ENCODE data around the gene KIRREL3.

The KIRREL3 gene

DNA sequence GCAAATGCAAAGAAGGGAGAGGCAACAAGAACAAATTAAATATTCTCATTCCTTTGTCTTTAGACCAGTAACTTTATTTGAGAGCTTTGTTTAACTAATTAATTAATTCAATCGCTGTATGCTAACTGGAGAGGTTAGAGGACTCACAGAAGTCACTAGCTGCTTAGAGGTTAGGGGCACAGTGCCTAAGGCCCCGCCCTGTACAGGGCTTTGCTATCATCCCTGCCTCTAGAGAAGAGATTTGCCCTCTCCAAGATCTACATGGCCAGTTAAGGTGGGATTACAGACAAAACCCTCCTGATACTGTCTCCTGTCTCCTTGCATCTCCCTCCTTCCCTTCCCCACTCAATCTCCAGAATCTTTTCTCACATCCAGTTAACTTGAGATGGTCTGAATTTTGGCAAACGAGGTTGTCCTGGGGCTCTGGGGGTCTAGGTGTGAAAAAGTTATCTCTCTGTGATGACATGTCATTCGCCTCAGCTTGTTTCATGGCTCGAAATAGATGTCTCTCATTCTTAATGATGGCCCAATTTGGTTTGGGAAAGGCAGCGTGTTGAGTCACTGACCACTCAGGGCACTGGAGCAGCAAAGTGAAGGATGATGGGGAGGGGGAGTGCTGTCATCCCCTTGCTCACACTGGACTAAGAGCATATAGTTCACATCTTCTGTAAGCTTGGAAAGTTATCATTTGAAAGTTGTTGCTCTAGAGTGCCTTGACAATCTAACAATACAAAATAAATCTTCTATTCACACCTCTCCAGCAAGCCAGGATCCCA, 190.9 kb downstream of the KIRREL3 start:
- H3K36me3 Mint-ChIP-seq (ENCODE audit: low read depth) = no peaks in the 10 kb centered on the region

DNA sequence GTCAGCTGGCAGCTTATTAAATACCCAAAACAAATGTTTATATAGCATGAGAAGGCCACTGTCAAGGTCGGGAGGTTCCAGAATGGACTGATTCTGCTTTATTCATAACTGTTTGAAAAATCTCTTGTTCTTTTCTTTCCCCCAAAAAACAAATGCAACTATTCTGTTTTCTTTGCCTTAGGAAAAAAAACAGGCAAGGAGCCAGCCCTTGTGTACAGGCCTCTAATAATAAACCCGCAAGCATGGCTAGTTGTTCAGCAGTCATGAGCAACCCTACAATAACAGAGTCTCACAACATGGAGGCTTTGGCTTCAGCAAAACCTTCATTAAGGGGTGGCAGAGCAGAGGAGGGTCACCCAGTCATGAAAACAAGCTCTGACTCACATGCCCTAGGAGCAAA, 191.7 kb downstream of the KIRREL3 start:
- Mint-ChIP-seq H3K36me3 (ENCODE audit: low read depth) (no peaks in the 10 kb centered on the region), H3K27ac (no peak overlapping the region), H3K9me3 (no peaks in the 10 kb centered on the region), H3K4me3 (no peak overlapping the region), H3K27me3 (peaks cover 5% of the 10 kb centered on the region), H3K4me1 (ENCODE audit: low read depth) (no peaks in the 10 kb centered on the region)

More for the DNA sequence above, 190.9 kb downstream of the KIRREL3 start:
- Mint-ChIP-seq H3K4me3 (no peak overlapping the region), H3K27ac (no peak overlapping the region), H3K4me1 (ENCODE audit: low read depth) (no peaks in the 10 kb centered on the region), H3K9me3 (no peaks in the 10 kb centered on the region), H3K27me3 (peaks cover 5% of the 10 kb centered on the region)

DNA sequence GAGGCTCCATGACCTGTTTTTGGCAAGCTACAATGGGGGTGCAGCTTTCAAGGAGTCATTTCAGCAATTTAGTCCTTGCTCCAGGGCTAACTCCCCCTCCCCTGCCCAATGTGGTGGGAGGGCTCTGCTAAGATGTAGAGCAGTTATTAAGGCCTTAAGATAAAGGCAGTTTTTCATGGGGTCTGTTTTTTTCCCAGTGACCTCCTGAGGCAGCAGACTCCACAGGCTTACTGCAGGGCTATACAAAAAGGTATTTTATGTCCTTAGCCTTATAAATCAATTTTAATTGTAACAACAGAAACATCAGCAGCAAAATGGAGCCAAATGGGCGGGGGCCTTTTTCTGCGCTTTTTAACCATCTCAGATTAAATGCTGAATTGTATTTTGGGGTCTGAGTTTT, 192.3 kb downstream of the KIRREL3 start:
- Mint-ChIP-seq H3K27ac (no peak overlapping the region), H3K9me3 (no peaks in the 10 kb centered on the region), H3K36me3 (ENCODE audit: low read depth) (no peaks in the 10 kb centered on the region), H3K4me1 (ENCODE audit: low read depth) (no peaks in the 10 kb centered on the region), H3K4me3 (no peak overlapping the region), H3K27me3 (peaks cover under 1% of the 10 kb centered on the region)

DNA sequence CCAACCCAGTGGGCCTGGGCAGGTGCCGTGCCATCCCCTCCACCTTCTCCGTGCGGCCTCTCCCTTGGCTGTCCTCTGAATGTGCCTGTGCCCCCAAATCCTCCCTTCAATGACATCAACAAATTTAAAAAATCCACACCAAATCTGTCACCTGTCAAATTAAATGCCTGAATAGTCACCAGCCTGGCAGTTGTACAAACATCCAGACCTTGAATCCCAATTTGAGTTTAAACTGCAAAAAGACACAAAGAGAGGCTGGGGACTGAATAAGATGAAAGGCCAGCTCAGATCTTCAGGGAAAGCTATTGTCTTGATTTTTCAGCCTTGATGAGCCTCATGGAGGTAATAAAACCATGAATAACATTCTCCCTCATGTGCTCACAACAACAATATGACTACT, 194.7 kb downstream of the KIRREL3 start:
- Mint-ChIP-seq H3K27ac (no peak overlapping the region), H3K4me1 (ENCODE audit: low read depth) (no peaks in the 10 kb centered on the region), H3K9me3 (no peaks in the 10 kb centered on the region), H3K36me3 (ENCODE audit: low read depth) (no peaks in the 10 kb centered on the region), H3K4me3 (no peak overlapping the region), H3K27me3 (peaks cover 4% of the 10 kb centered on the region)

DNA sequence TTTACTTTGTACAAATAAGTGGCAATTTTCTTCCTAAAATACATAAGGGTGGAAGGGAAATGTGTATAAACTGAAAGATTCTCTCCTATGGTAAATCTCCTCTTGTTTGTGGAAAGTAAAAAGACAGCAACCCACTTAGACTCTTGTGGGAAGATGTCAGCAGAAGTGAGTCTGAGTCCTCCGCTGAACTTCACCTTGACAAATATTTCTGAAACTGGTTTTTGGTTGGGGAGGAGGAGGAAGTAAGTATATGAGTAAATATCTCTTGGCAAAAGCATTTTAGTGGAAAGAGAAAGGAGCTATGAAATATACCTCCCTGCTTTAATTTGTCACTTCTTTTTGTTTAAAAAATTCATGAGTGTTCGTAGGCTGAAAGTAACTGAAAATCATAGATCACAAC, 196.2 kb downstream of the KIRREL3 start:
- H3K9me3 Mint-ChIP-seq = no peaks in the 10 kb centered on the region
- no peaks in the 10 kb centered on the region for H3K36me3 Mint-ChIP-seq (ENCODE audit: low read depth)
- no peaks in the 10 kb centered on the region for H3K4me1 Mint-ChIP-seq (ENCODE audit: low read depth)

DNA sequence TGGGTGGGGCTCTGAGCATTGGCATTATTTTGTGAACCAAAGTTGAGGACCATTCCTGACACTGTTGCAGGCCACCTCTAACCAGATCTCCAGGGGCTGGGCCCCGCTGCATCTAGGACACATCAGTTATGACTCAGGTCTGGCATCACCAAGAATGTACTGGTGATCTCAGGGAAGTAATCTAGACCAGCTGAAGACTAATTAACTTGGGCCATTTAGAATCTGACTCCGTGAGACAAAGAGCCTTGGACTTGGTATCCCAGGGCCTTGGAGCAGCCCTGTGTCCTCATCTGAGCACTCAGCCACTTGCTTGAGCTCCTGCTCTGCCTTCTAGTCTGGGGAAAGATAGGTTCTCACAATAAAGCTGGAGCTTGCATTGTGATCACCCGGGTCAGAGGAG, 200.6 kb downstream of the KIRREL3 start:
- Mint-ChIP-seq H3K27ac (no peak overlapping the region), H3K4me1 (ENCODE audit: low read depth) (no peaks in the 10 kb centered on the region), H3K9me3 (peaks cover 7% of the 10 kb centered on the region), H3K4me3 (no peak overlapping the region), H3K36me3 (ENCODE audit: low read depth) (no peaks in the 10 kb centered on the region), H3K27me3 (peaks cover 4% of the 10 kb centered on the region)

More for the DNA sequence above, 196.2 kb downstream of the KIRREL3 start:
- Mint-ChIP-seq H3K27ac (no peak overlapping the region), H3K4me3 (no peak overlapping the region), H3K27me3 (peaks cover 4% of the 10 kb centered on the region)

DNA sequence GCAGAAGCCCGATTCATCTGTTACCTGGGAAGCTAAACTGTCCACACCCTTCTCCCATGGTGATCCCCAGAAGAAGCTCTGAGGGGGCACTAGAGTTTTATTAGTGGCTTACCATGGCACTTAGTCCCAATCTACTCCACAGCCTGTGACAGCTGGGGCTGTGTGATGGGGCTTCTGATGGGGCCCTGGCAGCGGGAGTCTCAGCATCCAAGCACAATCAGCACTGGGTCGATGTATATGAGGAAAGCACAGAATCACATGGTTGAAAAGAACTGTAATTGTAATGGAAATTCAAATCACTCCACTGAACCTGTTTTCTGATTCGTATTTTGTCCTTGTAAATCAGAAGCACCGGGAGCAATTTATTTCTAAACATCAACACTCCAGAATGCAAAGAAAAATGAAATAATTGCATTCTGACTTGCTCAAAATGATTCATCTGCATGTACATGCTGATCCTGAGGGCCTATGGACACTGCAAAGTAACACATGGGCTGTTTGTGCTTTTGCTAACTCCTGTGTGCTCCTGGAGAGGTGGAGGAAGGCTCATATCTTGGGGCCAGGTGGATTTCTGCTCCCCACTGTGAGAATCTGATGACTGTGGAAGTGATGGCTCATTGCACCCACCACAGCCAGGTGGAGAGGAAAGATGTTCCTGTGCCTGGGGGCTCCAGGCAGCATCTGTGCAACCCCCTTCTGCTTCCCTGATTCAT, 203.0 kb downstream of the KIRREL3 start:
- no peak overlapping the region for H3K27ac Mint-ChIP-seq
- no peaks in the 10 kb centered on the region for H3K36me3 Mint-ChIP-seq (ENCODE audit: low read depth)
- H3K27me3 Mint-ChIP-seq = no peaks in the 10 kb centered on the region
- H3K4me3 Mint-ChIP-seq = no peak overlapping the region
- no peaks in the 10 kb centered on the region for H3K4me1 Mint-ChIP-seq (ENCODE audit: low read depth)
- H3K9me3 Mint-ChIP-seq = peaks cover 7% of the 10 kb centered on the region

DNA sequence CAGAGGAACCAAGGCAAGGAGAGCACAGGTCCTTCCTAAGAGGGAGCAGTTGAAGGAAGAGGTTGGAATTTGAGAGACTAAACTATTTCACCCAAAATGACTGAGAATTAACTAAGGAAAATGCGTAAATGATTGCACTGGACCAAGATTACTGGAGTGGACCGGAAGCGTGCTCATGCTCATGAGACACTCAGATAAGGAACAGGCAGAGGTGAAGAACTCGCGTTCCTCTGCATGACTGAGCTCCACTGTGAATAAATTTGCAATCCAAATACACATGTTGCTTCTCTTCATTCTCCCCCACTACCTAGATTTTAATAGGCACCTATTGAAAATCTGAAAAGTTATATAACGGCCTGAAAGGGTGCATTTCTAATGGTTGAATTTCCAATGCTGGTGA, 207.0 kb downstream of the KIRREL3 start:
- H3K36me3 Mint-ChIP-seq (ENCODE audit: low read depth) = no peaks in the 10 kb centered on the region
- H3K27me3 Mint-ChIP-seq = no peaks in the 10 kb centered on the region
- no peak overlapping the region for H3K27ac Mint-ChIP-seq

DNA sequence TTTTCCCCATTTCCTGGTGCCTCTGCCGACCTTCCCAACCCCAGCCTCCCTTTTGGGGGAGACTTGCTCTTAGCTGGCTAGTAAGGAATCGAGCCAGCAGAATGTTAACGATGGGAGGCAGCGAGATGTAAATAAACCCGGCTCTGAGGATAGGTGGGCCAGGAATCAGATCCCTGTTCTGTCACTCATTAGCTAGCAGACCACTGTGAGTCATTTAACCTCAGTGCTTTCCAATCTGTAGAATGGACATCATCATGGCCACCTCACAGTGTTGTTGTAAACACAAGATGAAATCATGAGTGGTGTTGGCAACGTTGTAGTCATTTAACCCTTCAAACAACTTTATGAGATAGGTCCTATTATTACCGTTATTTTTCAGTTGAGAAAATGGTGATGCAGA, 208.6 kb downstream of the KIRREL3 start:
- H3K4me3 Mint-ChIP-seq = no peak overlapping the region
- no peaks in the 10 kb centered on the region for H3K27me3 Mint-ChIP-seq
- no peak overlapping the region for H3K27ac Mint-ChIP-seq
- H3K4me1 Mint-ChIP-seq (ENCODE audit: low read depth) = no peaks in the 10 kb centered on the region
- H3K9me3 Mint-ChIP-seq = peaks cover 3% of the 10 kb centered on the region
- no peaks in the 10 kb centered on the region for H3K36me3 Mint-ChIP-seq (ENCODE audit: low read depth)

More for the DNA sequence above, 207.0 kb downstream of the KIRREL3 start:
- Mint-ChIP-seq H3K4me1 (ENCODE audit: low read depth) (no peaks in the 10 kb centered on the region), H3K9me3 (peaks cover 3% of the 10 kb centered on the region), H3K4me3 (no peak overlapping the region)

DNA sequence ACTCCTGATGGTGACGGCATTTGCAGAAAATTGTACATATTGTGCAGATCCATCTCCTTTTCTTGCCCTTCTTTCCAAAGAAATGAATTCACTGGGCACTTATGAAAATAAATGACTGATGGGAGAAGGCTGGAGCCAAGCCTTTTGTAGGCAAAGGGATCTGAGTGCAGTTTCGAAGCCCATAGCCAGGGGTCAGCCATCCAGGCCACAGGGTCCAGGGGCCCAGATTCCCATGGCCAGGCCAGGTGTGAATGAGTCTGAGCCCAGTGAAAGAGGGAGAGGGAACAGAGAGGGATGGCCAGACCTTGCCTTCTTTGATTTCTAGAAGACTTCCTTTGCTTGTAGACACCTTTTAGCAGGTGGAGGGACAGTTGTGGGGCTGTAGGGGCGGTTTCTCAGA, 209.1 kb downstream of the KIRREL3 start:
- Mint-ChIP-seq H3K27ac (no peak overlapping the region), H3K36me3 (ENCODE audit: low read depth) (no peaks in the 10 kb centered on the region), H3K9me3 (peaks cover 3% of the 10 kb centered on the region), H3K4me3 (no peak overlapping the region), H3K4me1 (ENCODE audit: low read depth) (no peaks in the 10 kb centered on the region), H3K27me3 (no peaks in the 10 kb centered on the region)

DNA sequence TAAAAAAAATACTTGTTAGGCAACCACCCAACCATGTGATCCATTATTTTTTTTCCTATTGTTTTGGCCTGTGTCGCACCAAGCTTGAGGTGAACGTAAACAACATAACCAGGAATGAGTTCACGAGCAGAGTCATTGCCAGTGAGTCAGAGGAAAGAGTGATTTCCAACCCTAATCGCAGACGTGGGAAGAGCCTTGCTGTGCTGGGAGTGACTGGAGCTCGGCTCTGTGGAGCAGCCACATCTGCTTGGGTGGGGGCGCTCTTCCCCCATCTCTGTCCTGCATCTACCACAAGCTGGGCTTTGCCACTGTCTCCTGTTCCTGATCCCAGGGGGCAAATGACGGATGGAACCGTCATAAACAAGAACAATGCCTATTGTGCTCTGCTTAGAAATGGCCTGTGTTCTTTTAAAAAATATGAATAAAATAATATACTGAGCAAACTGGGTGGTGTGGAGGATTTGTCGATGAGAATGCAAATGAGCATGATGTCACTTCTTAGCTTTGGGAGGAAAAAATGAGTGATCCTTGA, 210.0 kb downstream of the KIRREL3 start:
- Mint-ChIP-seq H3K4me3 (no peak overlapping the region), H3K4me1 (ENCODE audit: low read depth) (no peaks in the 10 kb centered on the region), H3K27me3 (no peaks in the 10 kb centered on the region), H3K27ac (no peak overlapping the region), H3K36me3 (ENCODE audit: low read depth) (no peaks in the 10 kb centered on the region), H3K9me3 (peaks cover 3% of the 10 kb centered on the region)

DNA sequence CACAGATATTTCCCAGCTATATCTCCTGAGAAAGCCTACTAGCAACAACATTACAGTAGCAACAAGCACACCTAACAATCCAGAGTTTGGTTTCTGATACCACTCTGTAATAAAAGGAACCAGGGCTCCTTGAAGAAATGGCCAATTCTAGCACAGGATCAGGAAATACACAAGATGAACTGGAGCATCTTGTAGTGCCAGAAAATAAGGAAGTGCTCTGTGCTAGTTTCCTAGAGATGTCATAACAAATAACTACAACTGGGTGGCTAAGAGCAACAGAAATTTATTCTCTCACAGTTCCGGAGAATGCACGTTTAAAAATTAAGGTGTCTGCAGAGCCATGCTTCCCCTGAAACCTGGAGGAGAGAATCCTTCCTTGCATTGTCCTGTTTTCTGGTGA, 217.8 kb downstream of the KIRREL3 start:
- no peak overlapping the region for H3K4me3 Mint-ChIP-seq
- H3K36me3 Mint-ChIP-seq (ENCODE audit: low read depth) = no peaks in the 10 kb centered on the region
- peaks cover 10% of the 10 kb centered on the region for H3K27me3 Mint-ChIP-seq
- H3K27ac Mint-ChIP-seq = no peak overlapping the region
- no peaks in the 10 kb centered on the region for H3K9me3 Mint-ChIP-seq
- no peaks in the 10 kb centered on the region for H3K4me1 Mint-ChIP-seq (ENCODE audit: low read depth)

DNA sequence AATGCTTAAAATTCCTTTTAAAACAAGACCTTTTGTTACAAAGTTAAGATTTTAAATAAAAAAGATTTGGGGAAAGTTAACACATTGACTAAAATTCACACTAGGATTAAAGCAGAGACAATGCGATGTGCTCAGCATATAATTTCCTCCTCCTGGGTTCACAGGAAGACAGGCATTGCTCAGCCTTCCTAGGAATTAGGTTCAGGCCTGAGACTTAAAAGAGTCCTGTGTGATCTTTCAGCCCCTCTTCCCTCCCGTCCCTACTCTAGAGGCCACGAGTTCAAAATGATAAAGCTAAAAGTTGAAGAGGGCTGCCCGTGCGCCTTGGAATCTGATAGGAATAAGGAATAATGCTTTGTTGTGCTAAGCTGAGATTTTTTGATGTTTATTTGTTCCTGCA, 218.6 kb downstream of the KIRREL3 start:
- H3K9me3 Mint-ChIP-seq = no peaks in the 10 kb centered on the region
- H3K27me3 Mint-ChIP-seq = peaks cover 10% of the 10 kb centered on the region
- no peak overlapping the region for H3K27ac Mint-ChIP-seq
- no peaks in the 10 kb centered on the region for H3K36me3 Mint-ChIP-seq (ENCODE audit: low read depth)
- H3K4me3 Mint-ChIP-seq = no peak overlapping the region
- H3K4me1 Mint-ChIP-seq (ENCODE audit: low read depth) = no peaks in the 10 kb centered on the region

DNA sequence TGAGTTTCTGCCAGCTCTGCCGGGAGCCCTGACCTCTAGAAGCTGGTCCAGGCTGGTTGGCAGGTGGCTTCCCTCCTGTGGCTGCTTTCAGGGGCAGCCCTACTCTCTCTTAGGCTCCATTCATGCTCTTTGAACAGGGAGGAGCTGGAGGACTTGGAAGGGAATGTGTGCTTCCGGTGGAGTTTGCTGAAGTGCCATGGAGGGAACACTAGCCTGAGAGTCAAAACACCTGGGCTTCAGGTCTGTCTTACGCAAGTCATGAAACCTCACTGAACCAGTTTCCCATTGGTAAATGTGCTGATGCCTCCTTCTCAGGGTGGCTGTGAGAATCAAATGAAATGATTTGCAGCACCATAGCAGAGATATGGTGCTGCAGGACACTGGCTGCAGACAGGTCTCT, 224.5 kb downstream of the KIRREL3 start:
- Mint-ChIP-seq H3K27ac (no peak overlapping the region), H3K9me3 (no peaks in the 10 kb centered on the region), H3K27me3 (peaks cover 15% of the 10 kb centered on the region), H3K4me1 (ENCODE audit: low read depth) (no peaks in the 10 kb centered on the region), H3K36me3 (ENCODE audit: low read depth) (no peaks in the 10 kb centered on the region), H3K4me3 (no peak overlapping the region)

DNA sequence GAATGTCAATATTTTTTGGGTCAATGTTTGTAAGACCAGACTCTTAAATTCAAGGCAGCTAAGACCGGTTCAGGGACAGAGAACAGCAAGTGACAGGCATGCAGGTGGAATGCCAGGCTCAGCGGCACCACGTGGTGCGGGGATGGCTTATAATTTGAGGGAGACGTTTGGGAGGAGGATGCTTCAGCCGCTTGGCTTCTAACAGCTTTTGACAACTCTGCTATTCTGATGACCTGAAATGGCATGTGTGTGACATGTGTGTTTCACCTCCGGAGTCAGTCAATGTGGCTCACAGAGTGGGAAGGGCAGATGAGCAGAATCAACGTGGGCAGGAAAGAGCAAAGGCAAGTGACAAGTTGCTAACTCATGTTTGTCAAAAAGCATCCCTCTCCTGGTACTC, 228.3 kb downstream of the KIRREL3 start:
- Mint-ChIP-seq H3K4me3 (no peak overlapping the region), H3K27ac (no peak overlapping the region), H3K9me3 (no peaks in the 10 kb centered on the region)

More for the DNA sequence above, 228.3 kb downstream of the KIRREL3 start:
- H3K27me3 Mint-ChIP-seq = peaks cover 5% of the 10 kb centered on the region
- no peaks in the 10 kb centered on the region for H3K4me1 Mint-ChIP-seq (ENCODE audit: low read depth)
- H3K36me3 Mint-ChIP-seq (ENCODE audit: low read depth) = no peaks in the 10 kb centered on the region
